Calu3 (cell line): ENCODE measurements around the gene H2BK1. TPM values are rescaled to one million over a fixed set of nuclear protein-coding genes. Genes with fewer than 3 reads are reported as not detected.

ENCODE experiments used
- BruUV-seq: library from RNA; stranded (reverse); fragments of 400-500 nt; replicated peaks from 2 replicates; lab custom pipeline; 2021; lab: Mats Ljungman, UMichigan
- CTCF ChIA-PET: fragments of 300-600 bp; sonication (Branson Sonifier 250); formaldehyde crosslinking; loops from one replicate; lab custom pipeline; 2022; ENCODE audit warnings: antibody characterized with exemption; lab: Charles Lee
- DNase-seq: peaks from one replicate; pipeline ENCODE4 v3.0.0; 2022
- H3K27ac Mint-ChIP-seq: one replicate; pipeline ENCODE4 v1.8.0; 2022; ENCODE audit warnings: mixed read lengths; ENCODE audit not compliant: unreplicated experiment
- H3K27me3 Mint-ChIP-seq: one replicate; pipeline ENCODE4 v1.8.0; 2022; ENCODE audit warnings: mixed read lengths; ENCODE audit not compliant: unreplicated experiment
- H3K36me3 Mint-ChIP-seq: one replicate; pipeline ENCODE4 v1.8.0; 2022; ENCODE audit warnings: mild to moderate bottlenecking, moderate library complexity, mixed read lengths; ENCODE audit not compliant: insufficient read depth, unreplicated experiment
- H3K4me1 Mint-ChIP-seq: one replicate; pipeline ENCODE4 v1.8.0; 2022; ENCODE audit warnings: mild to moderate bottlenecking, low read depth, mixed read lengths; ENCODE audit not compliant: unreplicated experiment
- H3K4me3 Mint-ChIP-seq: one replicate; pipeline ENCODE4 v1.8.0; 2022; ENCODE audit warnings: mild to moderate bottlenecking, low read depth, moderate library complexity, mixed read lengths; ENCODE audit not compliant: unreplicated experiment
- H3K9me3 Mint-ChIP-seq: one replicate; pipeline ENCODE4 v1.8.0; 2022; ENCODE audit warnings: low read depth, mixed read lengths; ENCODE audit not compliant: unreplicated experiment
- CTCF ChIP-seq: fragments of 200-600 bp; IDR thresholded peaks from one replicate; pipeline ENCODE4 v1.8.0; 2022; ENCODE audit warnings: antibody characterized with exemption; ENCODE audit not compliant: unreplicated experiment
- intact Hi-C: fragments of 100-400 bp; cut with micrococcal nuclease; formaldehyde crosslinking; loops from one replicate; pipeline ENCODE4 v1.10.0; 2022; ENCODE audit not compliant: unreplicated experiment
- total RNA-seq: library from RNA; stranded (reverse); gene quantifications from 2 replicates; pipeline ENCODE4 v1.2.3, GENCODE V29; 2022

H2BK1 gene
- total RNA-seq, 1 experiment from 2014 or later, result not detected

GRCh38 chr7:151192002-151192539 is 18.2 kb downstream of the H2BK1 start:
- CTCF ChIA-PET, result no interaction called here

DNA sequence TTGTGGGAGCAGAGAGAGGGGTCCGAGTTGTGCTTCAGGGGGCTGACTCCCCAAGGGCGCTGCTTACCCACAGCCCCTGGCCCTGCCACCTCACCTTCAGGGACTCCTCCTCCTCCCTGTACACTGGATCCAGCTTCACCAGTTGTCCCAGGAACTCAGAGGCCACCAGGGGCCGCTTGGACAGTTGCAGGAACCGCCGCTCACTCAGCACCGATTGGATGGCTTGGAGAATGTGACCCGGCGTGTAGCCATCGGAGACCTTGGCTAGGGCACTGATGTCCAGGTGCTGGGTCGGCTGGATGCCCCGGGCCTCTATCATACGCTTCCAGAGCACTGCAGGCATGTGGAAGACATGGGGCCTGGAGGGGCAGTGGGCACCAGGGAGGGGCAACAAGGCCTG is 18.7 kb downstream of the H2BK1 start:
- no peak for TF ChIP-seq CTCF
- intact Hi-C loops, result no loop called here
- H3K4me1 Mint-ChIP-seq, result no peaks in the 10 kb centered on the region
- CTCF ChIA-PET, result no interaction called here
- H3K36me3 Mint-ChIP-seq, result peaks cover 7% of the 10 kb centered on the region
- BruUV-seq, result no TSS peak
- no peak overlapping the region for H3K27ac Mint-ChIP-seq
- no peaks in the 10 kb centered on the region for H3K9me3 Mint-ChIP-seq
- H3K27me3 Mint-ChIP-seq, result peaks cover 51% of the 10 kb centered on the region
- no peak overlapping the region for H3K4me3 Mint-ChIP-seq
- DNase-seq, result no peak

More at GRCh38 chr7:151192002-151192539, 18.2 kb downstream of the H2BK1 start:
- peaks cover 46% of the 10 kb centered on the region for H3K27me3 Mint-ChIP-seq
- H3K9me3 Mint-ChIP-seq, result no peaks in the 10 kb centered on the region
- no peak overlapping the region for H3K27ac Mint-ChIP-seq
- peaks cover 7% of the 10 kb centered on the region for H3K36me3 Mint-ChIP-seq
- intact Hi-C loops, result no loop called here
- no peak for DNase-seq
- TF ChIP-seq CTCF, result no peak
- no peak overlapping the region for H3K4me3 Mint-ChIP-seq
- BruUV-seq, result no TSS peak
- no peaks in the 10 kb centered on the region for H3K4me1 Mint-ChIP-seq

- H3K36me3 Mint-ChIP-seq, result no peaks in the 10 kb centered on the region
- intact Hi-C loops, result no loop called here
- TF ChIP-seq CTCF, result no peak
- CTCF ChIA-PET, result no interaction called here
- no peak for DNase-seq
- H3K4me1 Mint-ChIP-seq, result no peaks in the 10 kb centered on the region
- H3K27me3 Mint-ChIP-seq, result peaks cover 54% of the 10 kb centered on the region
- no TSS peak for BruUV-seq
- H3K27ac Mint-ChIP-seq, result no peak overlapping the region
- no peaks in the 10 kb centered on the region for H3K9me3 Mint-ChIP-seq
- H3K4me3 Mint-ChIP-seq, result no peak overlapping the region
Observed at GRCh38 chr7:151189038-151189437, 21.2 kb downstream of the H2BK1 start.

DNA sequence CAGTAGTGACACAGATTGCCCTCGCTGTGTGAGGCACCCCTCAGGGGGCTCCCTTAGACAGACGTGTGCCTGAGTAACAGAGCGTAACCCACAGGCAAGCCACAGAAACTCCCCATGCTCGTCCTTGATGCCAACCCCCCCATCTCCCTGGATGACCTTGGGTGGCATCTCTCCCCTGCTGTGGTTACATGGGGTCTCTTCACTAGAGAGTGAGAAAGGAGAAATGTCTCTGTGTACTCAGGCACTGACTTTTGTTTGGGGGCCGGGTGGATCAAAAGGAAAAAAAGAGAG is 22.1 kb downstream of the H2BK1 start:
- H3K27ac Mint-ChIP-seq, result no peak overlapping the region
- BruUV-seq, result no TSS peak
- H3K4me3 Mint-ChIP-seq, result no peak overlapping the region
- no peak for TF ChIP-seq CTCF
- no peaks in the 10 kb centered on the region for H3K36me3 Mint-ChIP-seq
- no peaks in the 10 kb centered on the region for H3K9me3 Mint-ChIP-seq
- no peak for DNase-seq
- H3K27me3 Mint-ChIP-seq, result peaks cover 56% of the 10 kb centered on the region
- intact Hi-C loops, result no loop called here
- CTCF ChIA-PET, result no interaction called here
- H3K4me1 Mint-ChIP-seq, result no peaks in the 10 kb centered on the region
